H7 (cell line): ENCODE data around the gene IL16. TPM values are rescaled to one million over a fixed set of nuclear protein-coding genes. Genes with fewer than 3 reads are reported as not detected.
A peak's percentile ranks its signal among the peaks of the same experiment; 100 is the strongest.
"Not testable (repeated sequence)": the region's sequence is repeated elsewhere in the genome, so short reads cannot be mapped to it uniquely, and the experiment has no call there.

Experiments
- DNase-seq: peaks from one replicate; pipeline ENCODE4 v3.0.0; 2012
- H3K27me3 ChIP-seq: 2 replicates; pipeline ENCODE4 v1.6.0; 2011; ENCODE audit warnings: mild to moderate bottlenecking, low read length; ENCODE audit not compliant: control insufficient read depth, insufficient read depth
- H3K36me3 ChIP-seq: replicated peaks from 2 replicates; pipeline ENCODE4 v1.5.1; 2011; ENCODE audit warnings: low read length; ENCODE audit not compliant: control insufficient read depth, insufficient read depth
- H3K4me3 ChIP-seq: 2 replicates; pipeline ENCODE4 v1.5.1; 2011; ENCODE audit warnings: low read depth, mild to moderate bottlenecking, control low read depth, low read length, moderate library complexity; ENCODE audit not compliant: insufficient read depth
- total RNA-seq: library from RNA; depleted of rRNA; stranded (reverse); fragments of >200 nt; shearing (Covaris generic); gene quantifications from 2 replicates; pipeline ENCODE4 v1.2.3, GENCODE V29; 2014; rRNA removed

Gene IL16
- 1.4 TPM in 1 of 2 replicates, not detected in the other for total RNA-seq

- Histone ChIP-seq H3K36me3 (no peaks in the 10 kb centered on the region), H3K27me3 (no peaks in the 10 kb centered on the region), H3K4me3 (no peak within 1 kb of the TSS)
- DNase-seq, result no peak
Observed at GRCh38 chr15:81196576-81197254, at the start of gene IL16. TSS of gene IL16 (plus strand) at chr15:81196879. CDS start at chr15:81225400, 28,521 bp downstream.

DNA sequence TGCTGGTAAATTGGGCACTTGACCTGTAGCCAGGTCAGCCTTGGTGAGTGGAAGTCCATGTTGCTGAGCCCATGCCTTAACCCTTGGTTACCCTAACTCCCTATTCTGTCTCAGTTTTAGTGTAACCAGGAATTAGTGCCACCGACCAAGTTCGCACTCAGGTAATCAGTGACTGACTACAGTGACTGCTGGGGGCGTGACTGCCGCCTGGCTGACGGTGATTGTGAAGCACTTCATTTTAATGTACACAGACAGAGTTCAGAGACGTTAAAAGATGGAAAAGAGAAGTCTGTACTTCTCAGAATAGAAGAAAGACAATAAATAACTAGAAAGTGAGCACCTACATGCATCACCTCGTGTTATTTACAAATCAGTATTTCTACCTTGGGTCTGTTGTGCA, 45.3 kb upstream of the IL16 start:
- Histone ChIP-seq H3K36me3 (no peaks in the 10 kb centered on the region), H3K4me3 (no peak overlapping the region), H3K27me3 (no peaks in the 10 kb centered on the region)
- DNase-seq, result no peak

GRCh38 chr15:81152339-81152738, 44.3 kb upstream of the IL16 start:
- DNase-seq, result no peak
- Histone ChIP-seq H3K4me3 (no peak overlapping the region), H3K27me3 (no peaks in the 10 kb centered on the region), H3K36me3 (no peaks in the 10 kb centered on the region)

DNA sequence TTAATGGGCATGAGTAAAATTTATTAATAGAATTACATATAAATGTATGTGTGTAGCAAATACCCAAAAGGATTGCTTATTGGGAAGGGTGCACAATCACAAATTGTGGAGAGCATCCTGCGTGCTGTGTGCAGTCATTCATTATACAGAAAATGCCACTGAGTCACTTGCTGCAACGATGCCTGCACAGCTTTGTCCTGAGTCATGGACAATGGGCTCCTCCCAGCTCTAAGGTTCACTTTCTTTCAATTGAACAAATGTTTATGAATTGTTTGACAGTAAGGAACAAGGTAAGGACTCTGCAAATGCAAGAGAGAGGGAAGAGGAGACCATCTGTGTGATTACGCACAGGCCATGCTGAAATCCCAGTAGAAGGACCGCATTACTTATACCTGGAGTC, 43.9 kb upstream of the IL16 start:
- Histone ChIP-seq H3K4me3 (no peak overlapping the region), H3K36me3 (no peaks in the 10 kb centered on the region), H3K27me3 (no peaks in the 10 kb centered on the region)
- no peak for DNase-seq

- DNase-seq, result peak; percentile 53
- H3K27me3 ChIP-seq, result no peaks in the 10 kb centered on the region
- H3K36me3 ChIP-seq, result no peaks in the 10 kb centered on the region
- no peak overlapping the region for H3K4me3 ChIP-seq
Observed at GRCh38 chr15:81155375-81156218, 41.1 kb upstream of the IL16 start.

- Histone ChIP-seq H3K27me3 (no peaks in the 10 kb centered on the region), H3K36me3 (no peaks in the 10 kb centered on the region), H3K4me3 (no peak overlapping the region)
- DNase-seq, result no peak
Observed at GRCh38 chr15:81156324-81156723, 40.4 kb upstream of the IL16 start.

DNA sequence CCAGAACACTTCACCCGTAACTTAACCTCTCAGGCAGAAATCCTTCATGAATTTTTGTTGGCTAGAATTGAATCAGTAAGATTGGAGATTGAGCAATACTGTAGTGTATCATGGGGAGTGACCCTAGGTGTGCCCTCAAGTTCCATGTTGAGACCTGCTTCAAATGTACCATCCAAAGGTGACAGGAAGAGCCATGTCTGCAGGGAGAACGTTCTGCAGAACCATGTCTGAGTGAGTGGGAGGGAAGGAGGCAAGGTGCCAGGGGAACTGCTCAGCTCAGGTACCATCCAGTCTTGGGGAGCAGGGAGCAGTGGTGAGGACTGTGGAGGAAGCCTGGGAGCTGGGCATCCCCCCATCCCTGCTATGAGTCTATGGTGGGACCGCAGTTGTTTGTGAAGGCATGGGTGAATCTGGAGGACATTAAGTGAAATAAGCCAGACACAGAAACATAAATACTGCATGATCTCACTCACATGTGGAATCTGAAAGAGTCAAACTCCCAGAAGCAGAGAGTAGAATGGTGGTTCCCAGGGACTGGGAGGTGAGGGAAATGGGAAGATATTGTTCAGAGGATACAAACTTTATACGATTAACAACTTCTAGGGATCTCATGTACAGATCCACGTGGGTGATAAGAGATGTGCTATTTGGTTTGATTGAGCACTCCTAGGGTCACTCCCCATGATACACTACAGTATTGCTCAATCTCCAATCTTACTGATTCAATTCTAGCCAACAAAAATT, 39.3 kb upstream of the IL16 start:
- no peaks in the 10 kb centered on the region for H3K27me3 ChIP-seq
- no peak overlapping the region for H3K4me3 ChIP-seq
- no peak for DNase-seq
- no peaks in the 10 kb centered on the region for H3K36me3 ChIP-seq

- no peak for DNase-seq
- H3K36me3 ChIP-seq, result no peaks in the 10 kb centered on the region
- no peaks in the 10 kb centered on the region for H3K27me3 ChIP-seq
- no peak overlapping the region for H3K4me3 ChIP-seq
Observed at GRCh38 chr15:81157939-81158223, 38.8 kb upstream of the IL16 start.

- H3K4me3 ChIP-seq, DNase-seq, H3K36me3 ChIP-seq, H3K27me3 ChIP-seq: not testable (repeated sequence)
Observed at GRCh38 chr15:81158561-81158960, 38.1 kb upstream of the IL16 start.

DNA sequence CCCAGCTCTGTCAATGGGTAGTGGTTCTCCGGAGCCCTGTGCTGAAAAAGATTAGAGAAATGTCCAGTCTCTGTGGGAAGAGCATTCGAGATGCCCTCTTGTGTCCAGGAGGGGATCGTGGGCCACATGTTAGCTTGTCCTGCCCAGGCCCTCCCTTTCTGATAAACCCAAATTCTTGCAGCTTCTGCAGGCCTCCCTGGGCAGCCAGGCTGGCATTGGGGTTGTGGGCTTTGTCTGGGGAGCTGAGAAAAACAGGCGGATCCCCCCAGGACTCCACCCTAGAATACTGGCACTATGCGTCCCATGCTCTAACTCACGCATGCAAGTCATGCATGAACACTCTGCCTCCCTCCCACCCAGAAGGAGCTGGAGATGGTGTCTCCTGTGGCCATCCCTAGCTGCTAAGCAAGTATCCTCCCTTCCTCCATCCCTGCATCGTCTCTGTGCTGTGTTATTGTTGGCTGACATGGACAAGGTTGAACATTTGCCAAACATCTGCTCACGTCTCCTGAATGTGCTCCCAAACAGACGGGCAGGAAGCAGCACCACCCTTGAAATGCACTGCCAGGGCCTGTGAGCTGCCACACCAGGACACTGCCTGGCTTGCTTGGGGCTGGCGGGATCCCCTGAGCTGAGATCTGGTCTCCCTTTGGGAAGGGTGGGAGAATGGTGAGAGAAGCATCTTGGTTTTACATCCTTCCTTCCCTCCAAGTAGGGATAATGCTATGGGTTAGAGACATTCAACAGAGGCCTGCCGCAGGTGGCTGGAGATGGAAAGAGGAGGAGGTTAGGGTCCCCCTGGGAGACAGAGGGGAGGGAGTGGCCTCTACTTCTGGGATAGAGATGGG, 36.1 kb upstream of the IL16 start:
- DNase-seq, result no peak
- Histone ChIP-seq H3K27me3 (no peaks in the 10 kb centered on the region), H3K36me3 (no peaks in the 10 kb centered on the region), H3K4me3 (no peak overlapping the region)

DNA sequence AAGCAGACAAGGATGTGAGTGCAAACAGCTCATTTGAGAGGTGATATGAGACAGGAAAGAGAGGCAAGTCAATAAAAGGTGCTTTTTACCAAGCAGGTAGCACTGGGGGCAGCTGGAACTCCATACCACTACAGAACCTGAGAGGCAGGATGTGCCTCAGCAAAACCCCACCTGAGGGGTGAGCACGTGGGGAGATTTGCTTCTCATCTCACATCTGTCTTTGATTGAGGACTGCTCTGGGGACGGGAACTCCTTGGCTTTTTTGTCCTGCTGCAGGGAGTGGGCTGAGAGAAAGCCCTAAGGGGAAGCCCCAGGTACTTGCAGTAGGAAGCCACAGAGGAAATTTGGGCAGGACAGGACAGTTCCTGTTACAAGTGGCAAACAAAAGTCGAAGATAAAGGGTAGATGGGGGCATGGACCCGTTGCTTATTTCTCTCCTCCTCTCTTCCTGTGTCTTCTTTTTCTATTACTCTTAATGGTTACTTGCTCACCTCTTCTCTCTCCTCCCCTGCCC, 35.5 kb upstream of the IL16 start:
- DNase-seq, result no peak
- no peaks in the 10 kb centered on the region for H3K36me3 ChIP-seq
- no peaks in the 10 kb centered on the region for H3K27me3 ChIP-seq
- H3K4me3 ChIP-seq, result no peak overlapping the region

DNA sequence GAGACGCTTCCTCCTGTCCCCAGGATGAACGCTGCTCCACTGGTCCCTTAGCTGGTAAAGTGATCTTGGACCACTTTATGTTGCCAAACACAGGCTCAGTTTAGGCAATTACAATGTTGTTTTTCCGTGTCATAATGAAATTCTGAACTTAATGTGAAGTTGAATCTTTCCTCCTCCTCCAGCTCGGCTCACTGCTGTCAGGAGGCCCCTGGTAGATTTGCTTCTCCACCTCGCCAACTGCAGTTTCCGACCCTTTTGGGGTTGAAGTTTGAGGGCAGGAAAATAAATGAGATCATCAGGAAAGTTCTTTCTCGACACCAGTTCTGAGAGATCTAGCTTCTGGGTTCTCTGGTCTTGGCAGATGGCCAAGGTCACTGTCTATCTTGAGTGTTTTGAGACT, 34.8 kb upstream of the IL16 start:
- no peaks in the 10 kb centered on the region for H3K36me3 ChIP-seq
- H3K4me3 ChIP-seq, result no peak overlapping the region
- no peaks in the 10 kb centered on the region for H3K27me3 ChIP-seq
- no peak for DNase-seq

DNA sequence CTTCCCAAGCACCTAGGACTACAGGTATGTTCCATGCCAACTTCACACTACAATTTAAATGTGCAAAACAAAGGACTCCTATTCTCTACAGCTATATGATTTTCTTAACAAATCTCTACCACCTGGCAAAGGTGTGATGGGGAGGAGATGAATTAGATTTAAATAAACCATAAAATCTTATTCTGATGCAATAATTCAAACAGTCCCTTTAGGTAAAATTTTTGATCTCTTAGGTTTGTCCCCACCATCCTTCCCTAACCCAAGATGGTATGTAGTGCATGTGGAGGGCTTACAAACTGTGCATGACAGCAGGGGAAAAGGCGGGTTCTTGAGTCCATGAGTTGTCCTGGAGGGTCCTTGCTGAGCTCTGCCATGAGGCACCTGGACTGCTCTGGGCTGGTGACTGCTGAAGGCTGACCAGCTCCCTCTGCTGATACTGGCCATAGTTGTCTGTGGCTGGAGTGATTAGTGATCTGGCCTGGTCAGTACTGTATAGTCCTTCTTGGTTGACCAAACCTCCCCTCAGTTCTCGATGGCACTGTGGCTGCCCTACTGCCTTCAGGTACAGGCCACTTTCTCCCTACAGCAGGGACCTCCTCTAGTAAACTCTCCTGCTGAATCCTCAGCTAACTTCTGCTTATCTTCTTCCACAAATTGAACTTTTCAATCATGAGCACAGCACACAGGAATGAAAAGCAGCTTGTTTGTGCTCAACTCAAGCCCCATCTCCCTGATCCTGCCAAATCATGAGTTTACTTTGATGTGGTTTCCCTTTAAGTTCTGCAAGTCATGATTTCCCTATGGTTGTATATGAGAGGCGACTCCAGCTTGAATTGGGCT, 32.5 kb upstream of the IL16 start:
- Histone ChIP-seq H3K4me3 (no peak overlapping the region), H3K36me3 (no peaks in the 10 kb centered on the region), H3K27me3 (no peaks in the 10 kb centered on the region)
- DNase-seq, result peak; percentile 46
